SK-N-SH (cell line): ENCODE data around the gene MARK3. TPM values are rescaled to one million over a fixed set of nuclear protein-coding genes. Genes with fewer than 3 reads are reported as not detected.

Experiments
- CTCF ChIA-PET: fragments of 300-600, 350-600 bp; formaldehyde crosslinking; extraction: SDS; loops from one replicate; lab custom pipeline; 2021; lab: Yijun Ruan, JAX
- POLR2A ChIA-PET: fragments of 350-600 bp; sonication (Branson Sonifier 250); formaldehyde crosslinking; extraction: SDS; loops from one replicate; lab custom pipeline; 2020; ENCODE audit warnings: antibody characterized with exemption, inconsistent platforms; lab: Yijun Ruan, JAX
- DNase-seq: peaks from one replicate; pipeline ENCODE4 v3.0.0; 2012
- H2AFZ ChIP-seq: fragments of 200-600 bp; sonication (generic); 2 replicates; pipeline ENCODE4 v1.8.1; 2016; ENCODE audit warnings: antibody characterized with exemption, mild to moderate bottlenecking, low read depth
- H3F3A ChIP-seq: fragments of 200-600 bp; sonication (generic); replicated peaks from 2 replicates; pipeline ENCODE3; 2016; ENCODE audit warnings: antibody characterized with exemption, mild to moderate bottlenecking; ENCODE audit not compliant: insufficient read depth
- H3K27ac ChIP-seq, 2 experiments: fragments of 200-500 bp in 1 of 2; fragments of 200-600 bp in 1 of 2; sonication (Bioruptor generic) in 1 of 2; sonication (generic), shearing (Covaris generic) in 1 of 2; 2 replicates each; pipeline versions ENCODE4 v1.5.1 to v1.6.1; 2014 to 2016; ENCODE audit warnings: low read depth in 2 of 2, inconsistent platforms in 1 of 2, low read length in 1 of 2, mild to moderate bottlenecking in 1 of 2, mixed read lengths in 1 of 2
- H3K27me3 ChIP-seq: fragments of 200-600 bp; sonication (generic), shearing (Covaris generic); 2 replicates; pipeline ENCODE4 v1.6.1; 2016; ENCODE audit warnings: mixed run types; ENCODE audit not compliant: insufficient read depth
- H3K36me3 ChIP-seq, 2 experiments: fragments of 200-500 bp in 1 of 2; fragments of 200-600 bp in 1 of 2; sonication (Bioruptor generic) in 1 of 2; sonication (generic) in 1 of 2; replicated peaks in 1 of 2; 2 replicates each; pipeline versions ENCODE3 to v1.5.1; 2014 to 2016; ENCODE audit warnings: low read length in 1 of 2, mild to moderate bottlenecking in 1 of 2; ENCODE audit not compliant: insufficient read depth in 2 of 2, control insufficient read depth in 1 of 2
- H3K4me1 ChIP-seq, 2 experiments: fragments of 200-500 bp in 1 of 2; fragments of 200-600 bp in 1 of 2; sonication (Bioruptor generic) in 1 of 2; sonication (generic), shearing (Covaris generic) in 1 of 2; 2 replicates each; pipeline versions ENCODE4 v1.5.1 to v1.6.1; 2014 to 2016; ENCODE audit warnings: low read depth in 1 of 2, low read length in 1 of 2, mixed run types in 1 of 2; ENCODE audit not compliant: insufficient read depth in 2 of 2, control insufficient read depth in 1 of 2
- H3K4me2 ChIP-seq: fragments of 200-600 bp; sonication (generic), shearing (Covaris generic); 2 replicates; pipeline ENCODE4 v1.6.1; 2017; ENCODE audit warnings: mixed run types
- H3K4me3 ChIP-seq, 2 experiments: fragments of 200-500 bp in 1 of 2; fragments of 200-600 bp in 1 of 2; sonication (Bioruptor generic) in 1 of 2; sonication (generic), shearing (Covaris generic) in 1 of 2; 2 replicates each; pipeline versions ENCODE4 v1.5.1 to v1.8.1; 2014 to 2016; ENCODE audit warnings: low read depth in 2 of 2, inconsistent platforms in 1 of 2, low read length in 1 of 2, mild to moderate bottlenecking in 1 of 2, mixed read lengths in 1 of 2, moderate library complexity in 1 of 2
- H3K79me2 ChIP-seq: fragments of 200-600 bp; sonication (generic); 2 replicates; pipeline ENCODE4 v1.8.1; 2017; ENCODE audit warnings: mild to moderate bottlenecking; ENCODE audit not compliant: insufficient read depth
- H3K9ac ChIP-seq: fragments of 200-600 bp; sonication (generic); 2 replicates; pipeline ENCODE4 v1.6.1; 2017; ENCODE audit warnings: mixed run types
- H3K9me2 ChIP-seq: fragments of 200-600 bp; sonication (generic); 2 replicates; pipeline ENCODE4 v1.6.1; 2017; ENCODE audit warnings: mixed run types
- H3K9me3 ChIP-seq: fragments of 200-600 bp; sonication (generic); 2 replicates; pipeline ENCODE4 v1.6.1; 2017; ENCODE audit warnings: mixed run types, mild to moderate bottlenecking, moderate library complexity
- H4K20me1 ChIP-seq: fragments of 200-600 bp; sonication (generic); 2 replicates; pipeline ENCODE4 v1.6.1; 2017; ENCODE audit warnings: mild to moderate bottlenecking, mixed run types; ENCODE audit not compliant: insufficient read depth
- CHD2 ChIP-seq: fragments of 150-350 bp; IDR thresholded peaks from 2 replicates; pipeline ENCODE4 v1.6.1; 2018; ENCODE audit warnings: low read length; ENCODE audit not compliant: partially characterized antibody
- CTCF ChIP-seq: fragments of 200-600 bp; sonication (generic); IDR thresholded peaks from 2 replicates; pipeline ENCODE4 v1.6.1; 2017; ENCODE audit warnings: antibody characterized with exemption, mild to moderate bottlenecking, moderate library complexity
- EP300 ChIP-seq, 2 experiments: IDR thresholded peaks; 2 replicates each; pipeline versions ENCODE4 v1.4.0 to v1.6.1; 2012; ENCODE audit warnings: borderline replicate concordance in 1 of 2, low read depth in 1 of 2, low read length in 1 of 2
- EZH2phosphoT487 ChIP-seq: fragments of 200-600 bp; sonication (generic); IDR thresholded peaks from 2 replicates; pipeline ENCODE4 v1.6.1; 2017; ENCODE audit warnings: low read depth, mixed run types, mild to moderate bottlenecking, antibody characterized with exemption, moderate library complexity, borderline replicate concordance
- FOXM1 ChIP-seq: IDR thresholded peaks from 2 replicates; pipeline ENCODE4 v1.4.0; 2012; ENCODE audit warnings: low read depth, mild to moderate bottlenecking
- GABPA ChIP-seq: IDR thresholded peaks from 2 replicates; pipeline ENCODE4 v1.4.0; 2012; ENCODE audit warnings: low read depth, mild to moderate bottlenecking
- GATA2 ChIP-seq: sonication (generic); formaldehyde crosslinking; IDR thresholded peaks from 2 replicates; pipeline ENCODE4 v1.5.0; 2020; ENCODE audit warnings: mild to moderate bottlenecking, missing genetic modification reagents
- MAX ChIP-seq: IDR thresholded peaks from 2 replicates; pipeline ENCODE4 v1.4.0; 2012; ENCODE audit warnings: low read depth
- MEF2A ChIP-seq: IDR thresholded peaks from 2 replicates; pipeline ENCODE4 v1.4.0; 2012; ENCODE audit warnings: low read depth, borderline replicate concordance
- MXI1 ChIP-seq: IDR thresholded peaks from 2 replicates; pipeline ENCODE4 v1.6.1; 2012; ENCODE audit warnings: mild to moderate bottlenecking, low read depth, low read length, improper control_type of control experiment
- NFIC ChIP-seq: IDR thresholded peaks from 2 replicates; pipeline ENCODE4 v1.4.0; 2012; ENCODE audit warnings: borderline replicate concordance
- NRF1 ChIP-seq: IDR thresholded peaks from 2 replicates; pipeline ENCODE4 v1.6.1; 2012; ENCODE audit warnings: low read depth, mild to moderate bottlenecking, low read length
- POLR2AphosphoS5 ChIP-seq: IDR thresholded peaks from 2 replicates; pipeline ENCODE4 v1.6.1; 2012; ENCODE audit warnings: low read depth, low read length
- RAD21 ChIP-seq: IDR thresholded peaks from 2 replicates; pipeline ENCODE4 v1.6.1; 2012; ENCODE audit warnings: mild to moderate bottlenecking, low read length
- RFX5 ChIP-seq: IDR thresholded peaks from 2 replicates; pipeline ENCODE4 v1.6.1; 2012; ENCODE audit warnings: mild to moderate bottlenecking, improper control_type of control experiment, low read length
- RXRA ChIP-seq: IDR thresholded peaks from 2 replicates; pipeline ENCODE4 v1.4.0; 2012; ENCODE audit warnings: low read depth, mild to moderate bottlenecking, borderline replicate concordance
- SIN3A ChIP-seq: IDR thresholded peaks from 2 replicates; pipeline ENCODE4 v1.6.1; 2012; ENCODE audit warnings: low read depth, mild to moderate bottlenecking, low read length, moderate library complexity, borderline replicate concordance
- SMC3 ChIP-seq: IDR thresholded peaks from 2 replicates; pipeline ENCODE4 v1.6.1; 2012; ENCODE audit warnings: low read depth, low read length, improper control_type of control experiment
- TAF1 ChIP-seq: IDR thresholded peaks from 2 replicates; pipeline ENCODE4 v1.6.1; 2012; ENCODE audit warnings: low read depth, mild to moderate bottlenecking, low read length, moderate library complexity, borderline replicate concordance
- TCF12 ChIP-seq: IDR thresholded peaks from 2 replicates; pipeline ENCODE4 v1.4.0; 2012
- TEAD4 ChIP-seq: IDR thresholded peaks from 2 replicates; pipeline ENCODE4 v1.4.0; 2012; ENCODE audit warnings: mild to moderate bottlenecking, borderline replicate concordance; ENCODE audit not compliant: insufficient read depth
- YY1 ChIP-seq: IDR thresholded peaks from 2 replicates; pipeline ENCODE4 v1.4.0; 2012; ENCODE audit warnings: low read depth, mild to moderate bottlenecking
- WGBS: methylation state at CpG from one replicate; pipeline ENCODE4 v1.1.6; 2017; ENCODE audit warnings: low lambda C conversion rate; 5-methylcytosine and 5-hydroxymethylcytosine counted together
- polyA plus RNA-seq, 3 experiments: library from polyadenylated mRNA; depleted of rRNA; stranded (reverse); fragments of >200 nt; gene quantifications; 2 replicates each; pipeline ENCODE4 v1.2.3, GENCODE V29; 2012
- TF ChIP-seq, protein P1 (sequence below): fragments of 150-350 bp; IDR thresholded peaks from 2 replicates; pipeline ENCODE4 v1.6.1; 2017; ENCODE audit warnings: antibody characterized with exemption, low read length, low read depth, borderline replicate concordance
- TF ChIP-seq, protein P2 (sequence below): fragments of 150-350 bp; IDR thresholded peaks from 2 replicates; pipeline ENCODE4 v1.6.1; 2016; ENCODE audit warnings: mild to moderate bottlenecking, low read depth, low read length

MARK3 gene
- polyA plus RNA-seq, 1 of the 3 experiments (the other 2 are of a cell fraction) = 73.4 TPM

- TF ChIP-seq GABPA = no peak
- no peak for TF ChIP-seq SMC3
- TF ChIP-seq, protein P1, sequence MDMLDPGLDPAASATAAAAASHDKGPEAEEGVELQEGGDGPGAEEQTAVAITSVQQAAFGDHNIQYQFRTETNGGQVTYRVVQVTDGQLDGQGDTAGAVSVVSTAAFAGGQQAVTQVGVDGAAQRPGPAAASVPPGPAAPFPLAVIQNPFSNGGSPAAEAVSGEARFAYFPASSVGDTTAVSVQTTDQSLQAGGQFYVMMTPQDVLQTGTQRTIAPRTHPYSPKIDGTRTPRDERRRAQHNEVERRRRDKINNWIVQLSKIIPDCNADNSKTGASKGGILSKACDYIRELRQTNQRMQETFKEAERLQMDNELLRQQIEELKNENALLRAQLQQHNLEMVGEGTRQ = no peak
- TF ChIP-seq EP300 (IDR thresholded peaks at IDR 0.05; ENCODE audit: borderline replicate concordance in 1 of 2, low read depth in 1 of 2, low read length in 1 of 2) = no peak
- no peak for TF ChIP-seq TCF12
- TF ChIP-seq YY1 = no peak
- TF ChIP-seq GATA2 (CRISPR knock-in tag) = no peak
- no peak for TF ChIP-seq FOXM1
These were observed 160.9 kb downstream of the MARK3 start (continued) for GRCh38 chr14:103545915-103546651.

GRCh38 chr14:103546652-103547454 lies 161.6 kb downstream of the MARK3 start:
- Histone ChIP-seq H3K36me3 (no peaks in the 10 kb centered on the region), H3K9me2 (no peaks in the 10 kb centered on the region), H4K20me1 (peaks cover 17% of the 10 kb centered on the region), H2AFZ (no peak overlapping the region), H3K4me1 (peaks cover 7 to 25% of the 10 kb centered on the region in 2 experiments; a peak in 3 of 4 replicates), H3K79me2 (peaks cover 15% of the 10 kb centered on the region), H3K4me3 (peak overlapping the region in 1 of 2 experiments; percentile 50; a peak in 1 of 4 replicates), H3F3A (peaks cover 5% of the 10 kb centered on the region), H3K27me3 (no peaks in the 10 kb centered on the region), H3K9me3 (no peaks in the 10 kb centered on the region), H3K9ac (no peak overlapping the region), H3K4me2 (no peak overlapping the region), H3K27ac (no peak overlapping the region)
- WGBS = 16% methylated on average over 5 of the region's 21 CpGs
- peak; percentile 94 for DNase-seq
- CTCF ChIA-PET = interaction anchor here (0.6 to 11.6 kb wide), 26 partner anchors 8 to 409 kb away, joined by 3 to 194 read pairs (median 4); partner anchors contain the start of genes BAG5, CKB and TRMT61A
- POLR2A ChIA-PET = interaction anchor here (1.0 to 1.2 kb wide), 2 partner anchors 25 to 28 kb away, joined by 3 to 4 read pairs; partner anchors contain the start of gene CKB
- TF ChIP-seq CHD2 = no peak
- TF ChIP-seq EZH2phosphoT487 = no peak
- no peak for TF ChIP-seq MAX
- TF ChIP-seq NRF1 = no peak
- peak; percentile 80 for TF ChIP-seq SMC3
- TF ChIP-seq TEAD4 = no peak
- TF ChIP-seq GABPA = no peak
- no peak for TF ChIP-seq RFX5
- peak; percentile 91 for TF ChIP-seq CTCF
- TF ChIP-seq, protein P2, sequence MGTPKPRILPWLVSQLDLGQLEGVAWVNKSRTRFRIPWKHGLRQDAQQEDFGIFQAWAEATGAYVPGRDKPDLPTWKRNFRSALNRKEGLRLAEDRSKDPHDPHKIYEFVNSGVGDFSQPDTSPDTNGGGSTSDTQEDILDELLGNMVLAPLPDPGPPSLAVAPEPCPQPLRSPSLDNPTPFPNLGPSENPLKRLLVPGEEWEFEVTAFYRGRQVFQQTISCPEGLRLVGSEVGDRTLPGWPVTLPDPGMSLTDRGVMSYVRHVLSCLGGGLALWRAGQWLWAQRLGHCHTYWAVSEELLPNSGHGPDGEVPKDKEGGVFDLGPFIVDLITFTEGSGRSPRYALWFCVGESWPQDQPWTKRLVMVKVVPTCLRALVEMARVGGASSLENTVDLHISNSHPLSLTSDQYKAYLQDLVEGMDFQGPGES = no peak
- no peak for TF ChIP-seq RXRA
- no peak for TF ChIP-seq SIN3A
- TF ChIP-seq MXI1 = no peak
- TF ChIP-seq NFIC = no peak
- no peak for TF ChIP-seq FOXM1
- TF ChIP-seq POLR2AphosphoS5 = no peak
- no peak for TF ChIP-seq EP300 (IDR thresholded peaks at IDR 0.05; ENCODE audit: borderline replicate concordance in 1 of 2, low read depth in 1 of 2, low read length in 1 of 2)
- TF ChIP-seq TAF1 = no peak
- TF ChIP-seq RAD21 = peak; percentile 91
- no peak for TF ChIP-seq MEF2A
- TF ChIP-seq, protein P1 = no peak
